ENCODE data around the gene RASAL1.
A peak's percentile ranks its signal among the peaks of the same experiment; 100 is the strongest.

RASAL1 gene

DNA sequence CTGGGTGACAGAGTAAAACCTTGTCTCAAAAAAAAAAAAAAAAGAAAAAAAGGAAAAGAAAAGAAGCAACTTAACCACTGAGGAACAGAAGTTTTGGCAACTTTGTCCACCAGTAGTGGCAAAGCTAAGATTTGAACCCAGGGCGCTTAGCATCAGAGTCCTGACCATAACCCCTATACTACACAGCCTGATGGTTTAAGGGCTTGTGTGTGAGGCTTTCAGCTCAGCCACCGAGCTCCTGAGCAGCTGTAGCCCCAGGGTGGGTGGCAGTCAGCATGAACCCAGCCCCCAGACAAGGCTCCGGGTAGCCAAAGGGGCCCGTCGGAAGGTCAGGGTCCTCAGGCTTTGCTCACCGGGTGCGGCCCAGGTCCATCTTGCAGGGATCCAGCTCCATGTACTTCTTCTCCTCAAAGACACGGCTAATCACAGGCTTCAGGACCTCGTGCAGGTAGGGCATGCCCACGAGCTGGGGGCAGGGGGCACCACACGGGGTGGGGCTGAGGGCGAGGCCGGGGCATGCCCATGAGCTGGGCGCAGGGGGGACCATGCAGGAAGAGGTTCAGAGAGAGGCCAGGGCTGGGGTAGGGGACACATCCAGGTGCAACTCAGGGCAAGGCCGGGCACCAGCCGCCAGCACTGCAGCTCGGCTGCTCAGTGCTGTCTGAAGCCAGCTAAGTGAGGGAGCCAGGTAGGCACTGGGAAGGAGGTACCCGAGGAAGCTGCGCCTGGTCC lies 20.9 kb downstream of the RASAL1 start:
- DNase-seq = no peak

DNA sequence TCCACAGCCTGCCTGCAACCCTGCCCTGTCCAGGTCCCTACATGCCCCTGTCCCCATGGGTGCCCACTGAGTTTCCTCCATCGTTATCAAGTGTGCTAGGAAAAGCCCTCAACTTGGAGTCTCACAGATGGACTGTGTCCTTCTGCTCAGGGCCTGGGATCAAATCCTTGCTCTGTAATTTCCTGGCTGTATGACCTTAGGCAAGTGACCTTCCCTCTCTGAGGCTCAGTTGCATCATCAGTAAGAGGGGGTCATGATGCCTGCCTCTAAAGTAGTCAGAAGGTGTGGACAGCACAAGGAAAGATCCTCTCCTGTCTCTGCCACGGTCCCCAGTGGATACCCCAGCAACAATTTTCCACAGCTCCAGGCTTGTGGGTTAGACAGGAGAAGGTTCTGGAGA lies 22.2 kb downstream of the RASAL1 start:
- DNase-seq = no peak

DNA sequence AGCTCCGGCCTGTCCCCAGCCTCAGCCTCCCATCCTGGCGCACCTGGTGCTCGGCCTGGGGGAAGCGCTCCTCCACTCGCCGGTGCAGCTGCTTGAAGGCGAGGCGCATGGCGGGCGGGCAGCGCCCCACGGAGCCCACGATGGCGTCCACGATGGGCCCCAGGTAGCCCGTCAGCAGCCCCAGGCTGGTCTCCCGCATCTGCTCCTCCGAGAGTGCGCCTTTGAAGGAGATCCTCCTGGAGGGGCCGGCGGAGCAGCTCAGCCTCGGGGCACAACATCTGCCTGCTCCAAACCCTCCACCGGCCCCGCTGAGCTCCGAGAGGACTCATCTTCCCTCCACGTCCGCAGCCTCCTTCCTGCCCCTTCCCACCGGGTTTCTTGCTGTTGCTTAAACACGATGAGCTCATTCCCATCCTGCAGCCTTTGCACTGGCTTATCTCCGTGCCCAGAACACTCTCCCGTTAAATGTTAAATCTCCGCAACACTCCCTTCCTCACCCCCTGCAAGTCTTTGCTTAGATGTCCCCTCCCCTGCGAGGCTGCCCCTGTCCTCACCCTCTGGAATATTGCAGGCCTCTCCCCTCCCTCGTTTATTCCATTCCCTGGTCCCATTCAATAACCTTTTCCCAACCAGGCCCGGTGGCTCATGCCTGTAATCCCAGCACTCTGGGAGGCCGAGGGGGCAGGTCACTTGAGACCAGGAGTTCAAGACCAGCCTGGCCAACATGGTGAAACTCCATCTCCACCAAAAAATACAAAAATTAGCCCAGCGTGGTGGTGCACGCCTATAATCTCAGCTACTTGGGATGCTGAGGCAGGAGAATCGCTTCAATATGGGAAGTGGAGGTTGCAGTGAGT lies 23.3 kb downstream of the RASAL1 start:
- no peak for DNase-seq

DNA sequence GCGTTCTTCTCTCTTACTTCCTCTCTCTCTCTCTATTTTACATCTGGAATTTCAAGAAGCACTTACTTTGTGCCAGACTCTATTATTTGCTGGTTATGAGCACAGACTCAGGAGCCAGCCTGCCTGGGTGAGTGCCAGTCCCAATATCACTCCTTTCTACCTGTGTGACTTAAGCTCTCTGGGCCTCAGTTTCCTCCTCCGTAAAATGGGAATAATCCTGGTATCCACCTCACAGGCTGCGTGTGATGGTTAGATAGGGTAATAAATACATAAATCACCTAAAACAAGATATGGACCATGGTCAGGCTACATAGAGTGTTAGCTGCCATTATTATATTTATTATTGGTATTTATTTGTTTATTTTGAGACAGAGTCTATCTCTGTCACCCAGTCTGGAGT lies 24.3 kb downstream of the RASAL1 start:
- DNase-seq = no peak

DNA sequence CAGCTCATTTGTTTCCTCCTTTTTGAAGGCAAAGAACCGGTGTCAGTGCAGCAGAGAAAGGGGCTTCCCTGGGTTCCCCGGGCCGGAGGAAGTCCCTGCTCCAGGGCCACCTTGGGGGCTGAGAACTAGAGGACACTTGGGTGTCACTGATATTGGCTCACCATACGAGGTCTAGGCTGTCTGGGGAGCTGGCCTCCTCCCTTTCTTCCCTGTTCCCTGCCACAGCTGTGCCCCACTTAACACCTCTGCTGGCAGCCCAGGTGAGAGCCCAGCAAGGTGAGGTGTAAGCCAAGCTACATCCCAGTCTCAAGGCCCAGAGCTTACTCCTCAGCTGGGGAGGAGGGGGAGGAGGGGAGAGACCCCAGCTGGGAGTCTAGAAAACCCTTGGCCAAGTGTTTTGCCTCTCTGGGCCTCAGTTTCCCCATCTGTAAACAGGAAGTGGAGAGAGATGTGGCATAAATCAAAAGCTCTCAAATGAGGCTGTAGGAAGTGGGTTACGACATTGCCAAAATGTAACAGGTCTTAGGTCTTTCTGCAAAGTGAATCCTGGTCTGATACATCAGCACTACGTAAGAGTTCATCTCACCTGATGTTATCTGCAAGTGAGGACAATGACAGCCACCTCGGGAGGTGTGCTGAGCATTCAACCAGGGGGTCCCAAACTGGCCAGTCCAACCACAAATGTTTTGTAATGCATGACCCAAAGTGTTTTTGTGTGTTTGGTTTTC lies 25.5 kb downstream of the RASAL1 start:
- no peak for DNase-seq

DNA sequence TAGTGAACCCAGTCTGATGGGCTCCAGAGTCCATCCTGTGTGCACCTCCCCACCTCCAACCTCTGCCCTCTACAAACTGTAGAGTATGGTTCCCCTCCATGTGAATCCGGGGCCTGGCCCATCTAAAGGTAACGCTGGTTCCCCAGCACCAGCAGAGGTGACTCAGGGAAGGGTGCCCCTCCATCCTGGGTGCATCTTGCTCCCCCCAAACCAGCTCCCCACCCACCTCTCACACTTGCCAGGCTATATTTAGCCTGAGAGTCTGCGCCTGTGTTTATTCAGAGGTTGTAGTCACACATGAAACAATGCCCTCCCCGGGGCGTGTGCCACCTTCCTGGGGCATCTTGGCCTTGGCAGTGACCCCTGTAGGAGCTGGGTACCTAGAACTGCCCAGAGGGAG lies 26.2 kb downstream of the RASAL1 start:
- DNase-seq = no peak

DNA sequence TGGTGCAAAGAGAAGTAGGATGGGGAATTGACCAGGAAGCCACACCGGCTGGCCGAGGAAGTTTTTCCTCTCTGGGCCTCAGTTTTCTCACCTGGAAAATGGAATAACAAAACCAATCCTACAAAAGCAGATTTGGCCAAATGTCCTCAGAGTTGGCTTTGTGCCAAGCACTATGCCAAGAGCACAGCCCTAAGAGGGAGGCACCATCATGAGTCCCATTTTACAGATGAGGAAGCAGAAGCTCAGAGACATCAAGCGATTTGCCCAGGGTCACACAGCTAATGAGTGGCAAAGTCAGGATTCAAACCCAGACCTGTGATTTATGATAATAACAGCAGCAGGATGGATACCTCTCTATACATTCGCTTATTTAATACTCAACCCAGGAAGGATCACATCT lies 27.3 kb downstream of the RASAL1 start:
- no peak for DNase-seq

DNA sequence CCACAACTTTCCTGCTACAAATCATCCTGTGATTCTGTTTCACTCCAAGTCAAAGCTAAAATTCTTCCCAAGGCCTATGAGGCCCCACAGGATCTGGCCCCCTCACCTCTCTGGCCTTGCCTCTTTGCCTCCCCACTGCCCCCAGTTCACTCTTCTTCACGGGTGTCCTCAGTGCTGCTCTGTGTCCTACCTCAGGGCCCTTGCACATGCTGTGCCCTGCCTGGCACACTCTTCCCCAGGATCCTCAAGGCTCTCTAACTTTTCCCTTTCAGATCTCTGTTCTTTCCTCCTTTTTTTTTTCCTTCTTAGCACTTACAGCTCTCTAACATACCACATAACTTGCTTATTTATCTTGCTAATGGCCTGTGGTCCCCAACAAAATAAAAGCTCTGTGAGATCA lies 29.2 kb downstream of the RASAL1 start:
- no peak for DNase-seq

DNA sequence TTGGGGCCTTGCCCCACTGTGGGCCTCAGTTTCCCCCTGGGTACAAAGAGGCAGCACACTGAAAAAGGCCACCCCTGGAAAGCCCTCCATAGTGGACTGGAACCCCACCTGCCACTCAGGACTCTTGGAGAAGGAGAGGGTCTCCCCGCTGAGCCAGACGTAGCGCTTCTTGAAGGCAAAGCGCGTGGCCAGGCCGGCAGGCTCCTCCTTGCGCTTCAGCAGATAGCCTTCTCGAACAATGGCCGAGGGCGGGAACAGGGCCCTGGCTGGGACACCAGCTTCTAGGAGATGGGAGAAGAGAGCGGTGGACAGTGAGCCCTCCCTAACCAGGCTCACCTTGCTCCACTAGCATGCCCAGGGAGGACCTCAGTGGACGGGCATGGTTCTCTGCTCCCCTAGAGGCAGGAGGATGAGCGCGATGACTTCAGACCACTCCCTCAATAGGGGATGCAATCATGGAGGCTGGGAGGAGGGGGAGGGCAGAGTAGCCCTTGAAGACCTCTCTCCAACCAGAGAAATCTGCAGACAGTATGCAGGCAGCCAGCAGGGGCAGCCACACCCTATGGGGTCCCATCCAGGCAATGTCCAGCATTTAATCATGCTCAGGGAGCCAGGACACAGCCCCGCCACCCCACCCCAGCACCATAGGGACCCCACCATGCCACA lies 29.8 kb downstream of the RASAL1 start:
- no peak for DNase-seq

DNA sequence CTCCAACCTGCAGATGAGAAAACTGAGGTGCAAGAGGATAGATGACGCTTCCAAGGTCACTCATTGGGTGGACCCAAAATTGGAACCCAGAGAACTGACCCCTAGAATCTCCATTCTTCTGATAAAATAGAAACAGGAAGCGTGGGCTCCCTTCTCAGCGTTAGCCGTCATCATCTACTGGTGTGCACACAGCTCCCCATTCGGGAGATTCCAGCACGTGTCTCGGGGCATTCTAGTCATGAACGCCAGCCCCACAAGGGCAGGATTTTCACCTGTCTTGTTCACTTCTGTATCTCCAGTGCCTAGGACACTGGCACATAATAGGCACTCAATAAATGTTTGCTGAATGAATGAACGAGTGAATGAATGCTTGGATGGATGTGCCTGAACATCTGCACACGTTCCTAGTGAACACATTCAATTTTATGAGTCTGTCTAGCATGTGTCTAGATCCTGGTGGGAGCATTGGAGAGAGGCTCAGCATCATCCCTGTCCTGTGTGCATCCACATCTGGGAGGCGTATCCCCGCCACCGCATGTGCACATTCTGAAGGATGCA lies 30.5 kb downstream of the RASAL1 start:
- DNase-seq = no peak

DNA sequence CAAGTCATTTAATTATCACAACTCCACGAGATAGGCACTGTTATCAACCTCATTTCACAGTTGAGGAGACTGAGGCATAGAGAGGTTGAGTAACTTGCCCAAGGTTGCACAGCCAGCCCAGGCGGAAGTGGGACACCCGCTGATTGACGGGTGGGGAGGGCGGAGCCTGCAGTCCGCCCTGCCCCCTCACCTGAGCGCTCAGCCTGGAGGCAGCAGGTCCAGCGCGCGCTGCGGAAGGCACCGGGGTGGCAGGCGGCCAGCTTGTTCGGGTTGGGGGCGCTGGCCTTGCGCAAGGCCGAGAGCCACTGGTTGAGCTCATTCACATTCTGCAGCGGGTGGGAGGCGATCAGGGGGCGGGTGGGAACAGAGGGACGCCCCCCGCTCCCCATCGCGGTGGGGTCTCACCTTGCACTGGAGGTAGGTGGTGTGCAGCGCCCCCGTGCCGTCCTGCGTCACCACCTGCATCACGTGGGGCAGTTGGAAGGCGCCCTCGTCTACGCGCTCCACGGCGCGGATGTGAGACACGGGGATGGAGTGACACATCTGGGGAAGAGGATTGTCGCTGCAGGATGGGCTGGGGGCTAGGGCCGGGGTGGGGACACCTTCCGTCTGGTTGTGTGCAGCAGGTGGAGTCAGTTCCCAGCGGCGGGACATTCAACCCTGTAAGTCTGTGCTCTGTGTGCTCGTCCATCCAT lies 31.7 kb downstream of the RASAL1 start:
- DNase-seq = no peak

DNA sequence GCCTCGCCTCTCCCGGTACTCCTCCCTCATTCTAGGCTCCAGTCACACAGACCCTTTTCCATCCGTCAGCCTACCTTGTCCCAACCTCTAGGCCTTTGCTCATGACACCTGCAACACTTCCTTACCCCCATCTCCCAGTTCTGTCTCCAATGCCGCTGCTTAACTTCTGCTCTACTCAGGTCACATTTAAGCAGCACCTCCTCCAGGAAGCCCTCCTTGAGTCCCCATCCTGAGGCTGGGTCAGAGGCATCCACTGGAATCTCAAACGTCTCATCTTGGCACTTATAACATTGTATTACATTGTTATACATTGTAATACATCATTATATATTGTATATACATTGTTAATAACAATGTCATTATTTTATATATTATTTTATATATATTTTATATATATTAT lies 32.8 kb downstream of the RASAL1 start:
- no peak for DNase-seq

DNA sequence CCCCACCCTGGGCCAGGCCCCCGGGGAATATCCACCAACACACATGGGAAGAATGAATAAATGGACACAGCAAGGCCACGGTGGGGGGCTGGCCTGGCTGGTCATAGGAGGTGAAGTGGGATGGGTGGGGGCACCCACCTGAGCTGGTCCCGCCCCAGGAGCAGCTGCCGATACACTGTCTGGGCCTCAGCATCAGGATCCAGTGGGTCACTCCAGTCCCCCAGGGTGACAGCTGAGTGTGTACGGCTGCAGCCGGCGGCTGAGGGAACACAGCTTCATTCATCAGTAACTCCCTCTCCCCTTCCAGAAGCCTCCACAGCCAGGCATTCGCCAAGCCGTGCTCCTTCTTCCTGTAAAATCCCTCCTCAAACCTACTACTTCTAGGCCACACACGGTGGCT lies 33.8 kb downstream of the RASAL1 start:
- DNase-seq = no peak

DNA sequence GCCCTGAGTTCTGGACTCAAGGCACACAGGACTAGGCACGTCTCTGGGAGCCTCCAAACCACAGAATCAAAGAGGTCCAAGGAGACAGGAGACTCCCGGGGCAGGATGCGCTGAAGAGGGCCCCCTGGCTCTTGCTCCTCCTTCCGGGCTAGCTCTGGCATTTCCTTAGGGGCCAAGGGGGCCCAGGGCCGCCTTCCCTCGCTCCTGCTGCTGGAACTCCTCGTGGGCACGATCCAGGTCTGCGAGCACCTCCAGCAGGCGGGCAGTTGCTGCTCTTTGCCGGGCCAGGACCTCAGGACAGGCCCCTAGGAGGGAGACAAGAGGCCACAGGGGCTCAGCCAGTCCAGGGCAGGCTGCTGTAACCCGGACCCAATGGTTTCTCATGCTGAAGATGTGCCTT lies 35.8 kb downstream of the RASAL1 start:
- no peak for DNase-seq

DNA sequence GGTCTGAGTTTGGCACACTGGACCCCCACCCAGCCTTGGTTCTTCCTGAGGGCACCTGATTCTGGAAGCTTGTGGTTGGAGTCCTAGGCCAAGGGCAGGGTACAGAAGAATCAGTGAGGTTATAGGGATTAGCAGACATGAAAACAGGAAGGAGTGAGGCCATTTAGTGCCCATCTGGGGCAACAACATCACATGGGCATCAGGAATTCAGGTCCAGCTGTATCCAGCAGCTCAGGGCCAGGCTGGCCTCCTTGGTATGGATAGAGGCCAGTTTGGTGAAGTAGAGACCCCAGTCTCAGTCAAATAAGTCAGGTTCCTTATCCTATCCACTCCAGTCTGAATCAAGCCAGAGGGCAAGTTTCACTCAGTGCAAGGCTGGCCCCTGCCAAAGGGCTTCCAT lies 36.2 kb downstream of the RASAL1 start:
- no peak for DNase-seq

DNA sequence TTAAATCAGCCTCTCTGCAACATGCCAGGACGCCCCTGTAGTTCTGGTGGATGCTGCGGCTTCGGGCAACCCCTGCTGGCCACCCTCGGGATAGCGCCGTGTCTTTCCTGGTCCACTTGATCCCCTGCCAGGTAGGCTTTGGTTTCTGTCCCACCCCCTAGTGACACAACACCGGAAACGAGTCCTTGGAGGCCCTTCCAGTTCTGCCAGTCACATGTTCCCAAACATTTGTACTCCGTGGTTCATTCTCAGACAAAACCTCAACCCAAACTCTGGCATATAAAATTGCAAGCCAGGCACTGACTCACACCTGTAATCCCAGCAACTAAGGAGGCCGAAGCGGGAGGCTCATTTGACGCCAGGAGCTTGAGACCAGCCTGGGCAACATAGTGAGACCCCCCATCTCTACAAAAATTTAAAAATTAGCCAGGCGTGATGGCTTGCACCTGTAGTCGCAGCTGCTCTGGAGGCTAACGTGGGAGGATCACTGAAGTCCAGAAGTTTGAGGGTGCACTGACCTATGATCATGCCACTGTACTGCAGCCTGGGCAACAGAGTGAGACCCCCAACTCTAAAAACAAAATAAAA lies 37.0 kb downstream of the RASAL1 start:
- DNase-seq = peak; percentile 19

DNA sequence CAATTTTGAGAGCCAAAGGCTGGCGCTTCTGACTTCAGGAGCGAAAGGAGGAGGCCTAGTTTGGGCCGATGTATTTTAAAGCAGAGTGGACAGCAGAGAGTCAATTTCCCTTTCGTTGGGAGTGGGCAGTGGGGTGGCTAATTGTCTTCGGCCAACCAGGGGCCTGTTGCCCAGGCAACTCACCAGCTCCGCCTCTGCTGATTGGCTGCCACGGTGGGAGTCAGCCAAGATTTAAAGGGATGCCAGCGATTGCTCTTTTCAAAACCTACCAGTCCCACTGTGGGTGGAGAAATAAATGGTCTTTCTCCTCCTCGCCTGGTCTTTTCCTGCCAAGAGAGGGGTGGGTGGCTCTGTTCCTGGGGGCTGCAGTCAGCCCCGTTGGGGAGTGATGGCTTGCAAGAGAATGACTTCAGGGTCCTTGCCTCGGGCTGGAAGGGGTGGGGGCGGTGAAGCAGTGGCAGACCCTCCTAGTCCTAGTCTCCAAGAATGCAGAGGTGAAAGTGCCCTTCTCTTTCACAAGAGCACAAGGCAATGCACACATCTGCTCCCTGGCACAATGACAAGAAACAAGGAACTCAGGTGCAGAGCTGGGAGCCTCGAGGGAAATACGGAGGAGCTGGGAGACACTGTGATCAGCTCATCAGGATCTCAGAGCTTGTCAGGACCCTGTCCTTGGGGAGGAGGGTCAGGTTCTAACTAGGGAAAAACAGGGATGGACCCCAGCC lies 37.7 kb downstream of the RASAL1 start:
- DNase-seq = no peak

DNA sequence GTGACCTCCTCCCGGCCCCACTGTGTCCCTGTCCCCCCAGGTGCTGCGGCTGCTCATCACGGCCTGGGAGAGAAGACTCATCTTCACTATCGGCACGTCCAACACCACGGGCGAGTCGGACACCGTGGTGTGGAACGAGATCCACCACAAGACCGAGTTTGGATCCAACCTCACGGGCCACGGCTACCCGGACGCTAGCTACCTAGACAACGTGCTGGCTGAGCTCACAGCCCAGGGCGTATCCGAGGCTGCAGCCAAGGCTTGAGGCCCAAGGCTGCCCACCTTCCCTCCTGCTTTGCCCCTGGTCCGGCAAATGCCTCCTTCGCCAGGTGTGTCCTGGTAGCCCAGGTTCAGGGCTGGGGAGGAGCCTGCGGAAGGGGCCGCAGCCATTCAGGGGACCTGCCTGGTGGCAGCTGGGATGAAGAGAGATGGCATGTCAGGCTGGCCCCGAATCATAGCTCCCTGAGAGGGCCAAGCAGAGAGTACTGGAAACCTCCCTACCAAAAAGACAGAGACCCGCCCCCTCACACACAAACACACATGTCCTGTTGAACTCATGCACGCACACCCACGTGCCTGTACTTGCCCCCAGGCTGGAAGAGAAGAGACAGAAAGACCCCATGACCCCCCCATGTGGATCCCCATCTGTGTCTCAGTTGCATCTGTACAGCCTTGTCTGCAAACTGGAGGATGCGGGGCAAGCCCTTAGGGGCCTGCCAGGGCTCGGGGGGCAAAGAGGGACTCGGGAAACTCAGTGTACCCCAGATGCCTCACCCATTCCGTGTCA lies 38.7 kb downstream of the RASAL1 start:
- no peak for DNase-seq

DNA sequence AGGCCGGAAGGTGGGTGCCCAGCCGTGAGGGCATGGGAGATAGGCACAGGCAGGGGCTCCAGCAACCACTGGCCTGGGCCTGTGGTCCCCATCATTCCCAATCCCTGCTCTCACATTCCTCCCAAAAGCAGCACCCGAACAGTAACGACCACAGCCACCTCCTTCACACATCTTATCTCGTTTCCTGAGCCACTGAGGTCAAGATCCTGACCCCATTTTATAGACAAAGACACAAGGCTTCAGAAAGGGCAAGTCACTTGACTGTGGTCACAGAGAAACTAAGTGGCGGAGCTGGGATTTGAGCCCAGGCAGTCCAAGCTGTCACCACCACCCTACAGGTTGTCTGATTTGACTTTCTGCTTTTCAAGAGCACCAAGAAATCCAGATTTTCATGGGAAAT lies 40.2 kb downstream of the RASAL1 start:
- DNase-seq = no peak

DNA sequence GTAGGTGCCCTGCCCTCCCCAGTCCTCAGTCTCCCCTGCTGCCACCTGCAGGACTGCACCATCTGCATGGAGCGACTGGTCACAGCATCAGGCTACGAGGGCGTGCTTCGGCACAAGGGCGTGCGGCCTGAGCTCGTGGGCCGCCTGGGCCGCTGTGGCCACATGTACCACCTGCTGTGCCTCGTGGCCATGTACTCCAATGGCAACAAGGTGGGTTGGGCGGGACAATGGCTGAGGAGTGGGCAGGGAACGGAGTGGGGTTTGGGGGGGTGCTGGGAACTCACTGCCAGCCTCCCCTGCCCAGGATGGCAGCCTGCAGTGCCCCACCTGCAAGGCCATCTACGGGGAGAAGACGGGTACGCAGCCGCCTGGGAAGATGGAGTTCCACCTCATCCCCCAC lies 40.8 kb downstream of the RASAL1 start:
- no peak for DNase-seq

Measured in NCI-H2081 treated with DMSO at 0.1 percent for 48 hours (cell line).